Hepatocyte (in vitro differentiated cells): ENCODE measurements around the gene PLEKHA8. TPM values are rescaled to one million over a fixed set of nuclear protein-coding genes. Genes with fewer than 3 reads are reported as not detected.

Source experiments
- DNase-seq: peaks from one replicate; pipeline ENCODE4 v3.0.0-alpha.2; 2016; ENCODE audit warnings: low spot score
- H2AFZ ChIP-seq: fragments of 200-600 bp; sonication (generic); 2 replicates; pipeline ENCODE4 v1.6.0; 2016; ENCODE audit warnings: antibody characterized with exemption, mild to moderate bottlenecking
- H3K27ac ChIP-seq: fragments of 200-600 bp; sonication (generic); 2 replicates; pipeline ENCODE4 v1.5.1; 2016; ENCODE audit warnings: mild to moderate bottlenecking
- H3K27me3 ChIP-seq: fragments of 200-600 bp; sonication (generic); 2 replicates; pipeline ENCODE4 v1.6.1; 2016
- H3K36me3 ChIP-seq: fragments of 200-600 bp; sonication (generic); replicated peaks from 2 replicates; pipeline ENCODE4 v1.5.1; 2016; ENCODE audit warnings: low read depth; ENCODE audit not compliant: insufficient read depth
- H3K4me1 ChIP-seq: fragments of 200-600 bp; sonication (generic); 2 replicates; pipeline ENCODE4 v1.5.1; 2016; ENCODE audit warnings: mild to moderate bottlenecking, moderate library complexity; ENCODE audit not compliant: insufficient read depth
- H3K4me2 ChIP-seq: fragments of 200-600 bp; sonication (generic); 2 replicates; pipeline ENCODE4 v1.6.0; 2016
- H3K4me3 ChIP-seq: fragments of 200-600 bp; sonication (generic); 2 replicates; pipeline ENCODE4 v1.5.1; 2016; ENCODE audit warnings: mild to moderate bottlenecking
- H3K79me2 ChIP-seq: fragments of 200-600 bp; sonication (generic); 2 replicates; pipeline ENCODE4 v1.6.0; 2017; ENCODE audit warnings: mild to moderate bottlenecking
- H3K9me2 ChIP-seq: fragments of 200-600 bp; sonication (generic); replicated peaks from 2 replicates; pipeline ENCODE4 v1.6.0; 2017; ENCODE audit warnings: mild to moderate bottlenecking; ENCODE audit not compliant: insufficient read depth
- H3K9me3 ChIP-seq: fragments of 200-600 bp; sonication (generic); 2 replicates; pipeline ENCODE4 v1.5.1; 2016; ENCODE audit warnings: low read depth, mild to moderate bottlenecking
- H4K20me1 ChIP-seq: fragments of 200-600 bp; sonication (generic); 2 replicates; pipeline ENCODE4 v1.6.0; 2016; ENCODE audit warnings: mild to moderate bottlenecking; ENCODE audit not compliant: insufficient read depth, poor library complexity, severe bottlenecking
- CTCF ChIP-seq: fragments of 200-600 bp; sonication (generic); IDR thresholded peaks from 2 replicates; pipeline ENCODE4 v1.5.1; 2016; ENCODE audit warnings: antibody characterized with exemption, mild to moderate bottlenecking; ENCODE audit not compliant: poor library complexity
- EZH2 ChIP-seq: fragments of 200-600 bp; sonication (generic); IDR thresholded peaks from 2 replicates; pipeline ENCODE4 v1.6.1; 2016; ENCODE audit warnings: antibody characterized with exemption, mild to moderate bottlenecking, borderline replicate concordance
- EZH2phosphoT487 ChIP-seq: fragments of 200-600 bp; sonication (generic); IDR thresholded peaks from one replicate; pipeline ENCODE4 v1.6.1; 2018; ENCODE audit warnings: antibody characterized with exemption, mild to moderate bottlenecking, low read depth, moderate library complexity; ENCODE audit not compliant: unreplicated experiment, severe bottlenecking
- WGBS: methylation state at CpG from one replicate; pipeline ENCODE4 v1.1.6; 2016; ENCODE audit warnings: low lambda C conversion rate; ENCODE audit errors: missing lambda C conversion rate; 5-methylcytosine and 5-hydroxymethylcytosine counted together
- polyA plus RNA-seq: library from polyadenylated mRNA; unstranded; fragments of >200 nt; fragmentation: Nextera tagmentation; extraction: Ambion mirVana; gene quantifications from 2 replicates; pipeline ENCODE4 v1.2.1, GENCODE V29; 2016
- total RNA-seq: library from RNA; depleted of rRNA; stranded (reverse); fragments of >200 nt; gene quantifications from 2 replicates; pipeline ENCODE4 v1.2.3, GENCODE V29; 2014

The PLEKHA8 gene
- total and polyA plus RNA-seq, 2 experiments from 2014 or later = 8.7 to 17.9 TPM

GRCh38 chr7:30032310-30033125 is 4.3 kb downstream of the PLEKHA8 start:
- Histone ChIP-seq H3K4me1 (peaks cover 26% of the 10 kb centered on the region), H3K4me3 (no peak overlapping the region), H3K27me3 (no peaks in the 10 kb centered on the region), H3K9me2 (no peaks in the 10 kb centered on the region), H3K27ac (no peak overlapping the region), H2AFZ (no peak overlapping the region), H3K9me3 (no peaks in the 10 kb centered on the region), H3K79me2 (peaks cover 75% of the 10 kb centered on the region), H4K20me1 (peaks cover 12% of the 10 kb centered on the region), H3K4me2 (no peak overlapping the region), H3K36me3 (no peaks in the 10 kb centered on the region)
- TF ChIP-seq CTCF (no peak), EZH2phosphoT487 (no peak), EZH2 (no peak)
- 63% methylated on average over 4 of the region's 4 CpGs for WGBS
- DNase-seq = no peak

GRCh38 chr7:30034501-30034900 is 6.3 kb downstream of the PLEKHA8 start:
- no peaks in the 10 kb centered on the region for H3K9me2 ChIP-seq
- H3K27ac ChIP-seq = no peak overlapping the region
- H4K20me1 ChIP-seq = peaks cover 12% of the 10 kb centered on the region
- H3K27me3 ChIP-seq = no peaks in the 10 kb centered on the region
- peaks cover 31% of the 10 kb centered on the region for H3K4me1 ChIP-seq
- 94% methylated on average over 3 of the region's 3 CpGs for WGBS
- H3K4me3 ChIP-seq = no peak overlapping the region
- no peaks in the 10 kb centered on the region for H3K9me3 ChIP-seq
- H3K36me3 ChIP-seq = no peaks in the 10 kb centered on the region
- no peak for DNase-seq
- H2AFZ ChIP-seq = no peak overlapping the region
- no peak for TF ChIP-seq EZH2
- no peak for TF ChIP-seq CTCF
- no peak for TF ChIP-seq EZH2phosphoT487
- no peak overlapping the region for H3K4me2 ChIP-seq
- H3K79me2 ChIP-seq = peaks cover 87% of the 10 kb centered on the region

- Histone ChIP-seq H3K9me2 (no peaks in the 10 kb centered on the region), H3K9me3 (no peaks in the 10 kb centered on the region), H3K79me2 (peaks cover 87% of the 10 kb centered on the region), H3K27me3 (no peaks in the 10 kb centered on the region), H3K4me2 (no peak overlapping the region), H3K27ac (no peak overlapping the region), H4K20me1 (peaks cover 12% of the 10 kb centered on the region), H2AFZ (no peak overlapping the region), H3K4me3 (no peak overlapping the region), H3K4me1 (peaks cover 16% of the 10 kb centered on the region), H3K36me3 (no peaks in the 10 kb centered on the region)
- no peak for TF ChIP-seq EZH2
- no peak for TF ChIP-seq EZH2phosphoT487
- TF ChIP-seq CTCF = no peak
- WGBS = 88% methylated on average over 2 of the region's 2 CpGs
- DNase-seq = no peak
Observed at GRCh38 chr7:30036220-30036619, 8.0 kb downstream of the PLEKHA8 start.
